OCI-LY7 (cell line): ENCODE results near the gene ROCK2.

ENCODE experiments used
- CTCF ChIP-seq: fragments of 200-600 bp; sonication (generic); conservative IDR thresholded peaks from 2 replicates; pipeline ENCODE4 v1.5.1; 2014; ENCODE audit warnings: mild to moderate bottlenecking, antibody characterized with exemption, low read length, moderate library complexity, mixed read lengths
- EZH2phosphoT487 ChIP-seq: fragments of 200-600 bp; sonication (generic); IDR thresholded peaks from 2 replicates; pipeline ENCODE4 v1.6.1; 2018; ENCODE audit warnings: low read depth, borderline replicate concordance, mild to moderate bottlenecking, mixed run types, antibody characterized with exemption, low read length, moderate library complexity, mixed read lengths

GRCh38 chr2:11365096-11365879 lies 20.9 kb upstream of the ROCK2 start:
- TF ChIP-seq CTCF: no peak
- TF ChIP-seq EZH2phosphoT487: no peak
